Hematopoietic multipotent progenitor cell treated with erythropoietin and hydrocortisone succinate and interleukin-3 and kit ligand, for 4 days (in vitro differentiated cells): Measurements from ENCODE around the gene CNIH3.
A peak's percentile ranks its signal among the peaks of the same experiment; 100 is the strongest.
"Not testable (repeated sequence)": the region's sequence is repeated elsewhere in the genome, so short reads cannot be mapped to it uniquely, and the experiment has no call there.

ENCODE experiments used
- DNase-seq: peaks from one replicate; pipeline ENCODE4 v3.0.0-alpha.2; 2015

CNIH3 gene

DNA sequence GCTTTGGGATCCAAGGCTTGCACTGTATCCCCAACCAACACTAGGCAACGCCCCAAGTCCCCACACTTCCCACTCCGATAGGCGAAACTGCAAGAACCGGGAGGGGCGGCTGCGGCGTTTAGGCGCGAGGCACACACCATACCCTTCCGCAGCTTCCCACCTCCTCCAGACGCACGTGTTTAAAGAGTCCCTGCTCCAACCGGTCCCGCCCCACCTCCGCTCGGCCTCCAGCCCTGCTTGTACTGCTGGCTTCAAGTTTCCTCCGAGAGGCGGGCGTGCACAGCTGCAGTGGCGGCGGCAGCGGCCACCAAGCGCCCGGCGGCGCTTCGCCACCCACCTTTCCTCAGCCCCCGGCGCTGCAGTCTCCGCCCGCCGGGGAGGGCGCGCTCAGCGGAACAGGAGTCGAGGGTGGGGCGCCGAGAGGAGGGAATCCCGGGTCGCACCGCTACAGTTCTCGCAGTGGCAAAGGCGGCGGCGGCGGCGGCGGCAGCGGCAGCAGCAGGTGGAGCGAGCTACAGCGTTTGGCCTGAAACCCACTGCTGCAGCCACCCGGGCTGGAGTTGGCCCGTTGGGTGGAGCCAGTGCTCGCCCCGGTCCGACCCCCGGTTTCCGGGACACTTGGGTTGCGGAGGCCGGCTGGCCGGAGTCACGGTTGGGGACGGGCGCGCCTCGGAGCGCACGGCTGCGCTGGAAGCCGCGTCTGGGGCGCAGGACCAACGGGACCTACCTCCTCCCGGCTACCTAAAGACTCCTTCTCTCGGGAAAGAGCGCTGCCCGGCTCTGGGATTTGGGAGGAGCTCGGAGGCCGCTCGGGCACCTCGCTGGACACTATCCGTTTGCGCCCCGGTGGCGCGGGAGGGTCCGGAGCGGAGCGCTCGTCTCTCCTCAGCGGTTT, at the start of gene CNIH3:
Gene CNIH3 (plus strand): TSS at position 457 of the 895 bp plus-strand sequence. CDS start 858 bp downstream, outside the sequence.
- DNase-seq = peak; percentile 56

DNA sequence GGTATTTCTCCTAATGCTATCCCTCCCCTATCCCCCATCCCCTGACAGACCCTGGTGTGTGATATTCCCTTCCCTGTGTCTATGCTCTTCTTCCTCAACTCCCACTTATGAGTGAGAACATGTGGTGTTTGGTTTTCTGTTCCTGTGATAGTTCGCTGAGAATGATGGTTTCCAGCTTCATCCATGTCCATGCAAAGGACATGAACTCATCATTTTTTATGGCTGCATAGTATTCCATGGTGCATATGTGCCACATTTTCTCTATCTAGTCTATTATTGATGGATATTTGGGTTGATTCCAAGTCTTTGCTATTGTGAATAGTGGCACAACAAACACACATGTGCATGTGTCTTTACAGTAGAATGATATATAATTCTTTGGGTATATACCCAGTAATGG, 49.6 kb upstream of the CNIH3 start:
- not testable (repeated sequence) for DNase-seq

DNA sequence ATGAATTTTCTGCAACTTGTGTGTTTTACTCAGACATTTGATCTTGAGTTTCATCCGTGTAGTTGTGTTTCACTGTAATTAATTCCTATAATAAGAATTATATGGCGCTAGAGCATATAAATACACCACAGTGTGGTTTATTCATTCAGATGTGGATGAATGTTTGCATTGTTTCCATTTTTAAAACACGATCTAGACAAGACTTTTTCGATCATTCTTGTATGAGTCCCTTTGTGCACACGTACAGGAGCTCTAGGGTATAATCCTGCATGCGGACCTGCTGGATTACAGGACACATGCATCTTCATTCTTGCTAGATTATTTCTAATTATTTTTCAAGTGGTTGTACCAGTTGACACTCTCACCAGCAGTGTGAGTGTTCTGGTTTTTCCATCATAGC, 46.8 kb upstream of the CNIH3 start:
- DNase-seq = no peak

DNA sequence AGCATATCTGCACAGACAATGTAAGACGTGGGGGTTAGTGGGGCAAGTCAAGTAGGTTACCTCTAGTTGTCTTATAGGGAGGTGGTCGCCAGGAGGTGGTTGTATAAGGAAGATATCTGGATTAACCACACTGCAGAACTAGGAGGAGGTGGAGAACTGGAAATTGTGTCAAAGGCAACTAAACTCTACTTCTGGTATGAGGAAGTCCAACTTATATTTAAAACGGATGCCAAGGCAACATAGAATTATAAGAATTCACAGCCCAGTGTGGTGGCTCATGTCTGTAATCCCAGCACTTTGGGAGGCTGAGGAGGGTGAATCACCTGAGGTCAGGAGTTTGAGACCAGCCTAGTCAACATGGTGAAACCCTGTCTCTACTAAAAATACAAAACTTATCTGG, 44.1 kb upstream of the CNIH3 start:
- not testable (repeated sequence) for DNase-seq

DNA sequence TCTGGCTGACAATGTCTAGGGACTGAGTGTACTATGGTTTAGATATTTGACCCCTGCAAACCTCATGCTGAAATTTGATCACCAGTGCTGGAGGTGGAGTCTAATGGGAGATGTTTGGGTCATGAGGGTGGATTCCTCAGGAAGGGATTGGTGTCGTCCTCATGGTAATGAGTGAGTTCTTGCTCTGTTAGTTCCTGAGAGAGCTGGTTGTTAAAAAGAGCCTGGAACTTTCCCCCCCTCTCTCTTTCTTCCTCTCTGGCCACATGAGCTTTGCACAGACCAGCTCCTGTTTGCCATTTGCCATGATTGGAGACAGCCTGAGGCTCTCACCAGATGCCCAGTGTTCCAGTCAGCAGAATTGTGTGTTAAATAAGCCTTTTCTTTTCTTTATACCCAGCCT, 36.6 kb upstream of the CNIH3 start:
- DNase-seq = no peak

DNA sequence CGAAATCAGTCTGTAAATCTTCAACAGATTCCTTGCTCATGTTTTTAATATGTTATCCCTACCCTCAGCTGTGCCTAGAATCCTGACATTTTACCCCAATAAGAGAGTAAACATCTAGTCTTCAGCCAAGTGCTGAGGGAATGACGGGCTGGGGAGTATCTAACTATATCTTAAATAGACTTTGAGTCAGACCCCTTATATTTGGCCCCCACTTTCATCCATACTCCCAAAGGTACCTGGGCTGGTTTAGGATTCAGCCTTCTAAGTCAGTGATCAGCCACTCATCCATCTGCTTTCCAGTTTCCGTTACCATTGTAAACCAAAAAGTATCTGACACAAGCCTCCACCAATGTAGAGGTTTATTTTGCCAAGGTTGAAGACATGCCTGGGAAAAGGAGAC, 36.1 kb upstream of the CNIH3 start:
- no peak for DNase-seq

DNA sequence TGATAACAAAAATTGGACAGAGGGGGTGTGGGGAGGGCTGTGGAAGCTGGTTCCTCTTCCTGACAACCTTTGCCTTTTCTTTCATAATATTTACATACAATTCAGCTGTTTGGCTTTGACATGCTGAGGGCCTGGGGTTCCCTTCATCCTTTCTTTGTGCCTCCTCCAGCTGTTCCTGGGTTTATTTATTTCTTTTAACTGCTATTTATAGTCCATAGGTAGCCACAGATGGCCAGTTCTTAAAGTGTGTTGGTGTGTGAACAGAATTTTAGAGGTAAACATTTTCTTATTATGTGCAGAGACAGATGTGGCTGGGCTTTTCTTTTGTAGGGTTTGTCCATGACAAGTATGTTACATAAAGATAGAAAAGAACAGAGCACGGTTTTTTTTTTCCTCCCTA, 34.1 kb upstream of the CNIH3 start:
- no peak for DNase-seq

DNA sequence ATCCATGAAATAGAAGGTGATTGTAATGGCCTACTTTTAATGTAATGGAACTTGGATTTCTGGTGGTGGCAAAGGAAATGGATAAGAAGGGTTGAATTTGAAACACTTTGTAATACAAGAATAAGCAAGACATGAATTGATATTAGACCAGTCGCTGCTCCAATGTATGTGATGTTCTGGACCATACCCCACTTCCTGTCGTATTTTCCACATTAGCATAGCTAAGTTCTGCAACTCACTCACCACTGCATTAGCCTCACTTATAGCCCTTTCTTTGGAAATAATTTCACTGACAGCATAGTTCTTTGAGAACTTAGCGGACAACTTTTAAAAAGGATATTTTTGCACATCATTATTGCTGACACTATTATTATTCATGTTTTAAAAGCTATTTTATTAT, 32.3 kb upstream of the CNIH3 start:
- DNase-seq = no peak

DNA sequence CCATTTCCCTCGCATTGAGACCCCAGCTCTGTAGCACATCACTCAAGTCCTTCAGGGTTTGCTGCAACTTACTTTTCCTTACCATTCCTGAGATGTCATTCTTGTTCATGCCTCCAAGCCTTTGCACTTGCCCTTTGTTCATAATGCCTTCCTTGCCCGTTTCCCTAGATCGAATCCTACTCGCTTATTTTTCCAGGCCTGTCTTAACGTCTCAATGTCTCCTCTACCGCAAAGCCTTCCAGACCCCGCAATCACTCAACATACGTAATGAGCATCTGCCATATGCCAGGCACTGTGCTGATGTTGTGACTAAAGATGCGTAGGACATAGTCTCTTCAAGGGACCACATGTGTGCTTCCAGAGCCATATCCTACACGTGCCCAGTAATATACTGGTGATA, 31.1 kb upstream of the CNIH3 start:
- no peak for DNase-seq

DNA sequence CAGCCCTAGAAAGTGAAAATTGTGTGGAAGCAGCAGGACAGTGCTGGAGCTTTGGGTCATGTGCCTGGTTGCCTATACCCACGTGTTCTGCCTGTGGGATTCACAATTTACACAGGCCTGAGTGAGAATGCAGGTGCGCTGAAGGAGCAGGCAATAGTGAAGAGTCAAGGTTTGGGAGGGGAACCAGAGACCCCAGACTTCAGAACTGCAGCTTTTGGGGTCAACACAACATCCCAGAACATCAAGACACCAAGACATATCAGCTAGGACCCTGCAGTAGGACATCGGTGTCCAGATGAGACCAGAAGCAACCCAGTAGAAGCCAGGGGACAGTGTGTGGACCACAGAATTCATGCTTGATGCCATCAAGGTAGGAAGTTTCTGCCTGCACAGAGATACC, 29.1 kb upstream of the CNIH3 start:
- DNase-seq = no peak

DNA sequence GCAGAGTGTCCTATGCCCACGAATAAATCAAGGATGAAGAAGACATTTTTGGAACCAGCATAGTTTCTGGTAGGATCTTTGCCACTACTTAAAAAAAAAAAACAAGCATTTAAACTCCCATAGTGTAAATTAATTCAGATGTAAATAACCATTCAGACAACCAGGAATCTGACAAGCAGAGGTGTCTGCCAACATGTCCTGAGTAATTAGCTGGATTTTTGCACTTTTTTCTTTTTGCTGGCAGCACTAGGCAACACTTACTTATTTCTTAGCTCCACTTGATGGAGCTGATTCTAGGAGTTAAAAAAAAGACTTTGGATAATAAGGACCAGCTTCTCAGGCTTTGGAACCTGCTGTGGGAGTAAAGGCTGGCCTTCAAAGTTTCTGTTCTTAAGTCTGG, 27.6 kb upstream of the CNIH3 start:
- DNase-seq = no peak

DNA sequence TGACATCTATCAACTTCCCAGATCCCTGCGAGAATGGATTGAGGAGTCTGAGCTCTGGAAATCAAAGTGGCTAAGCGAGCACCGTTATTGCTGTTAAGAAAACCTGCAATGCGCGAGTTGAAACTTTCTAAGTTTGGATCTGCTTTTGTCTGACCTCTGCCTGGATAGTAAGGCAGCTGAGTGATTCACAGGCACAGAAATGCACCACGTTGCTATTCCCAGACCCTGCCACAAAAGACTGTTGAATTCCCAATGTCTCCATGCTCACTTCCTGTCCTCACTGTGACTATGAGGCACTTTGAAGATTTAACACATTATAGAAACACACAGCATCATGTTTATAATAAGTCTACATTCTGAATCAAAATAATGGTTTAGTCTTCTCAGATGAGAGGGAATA, 27.1 kb upstream of the CNIH3 start:
- DNase-seq = no peak

DNA sequence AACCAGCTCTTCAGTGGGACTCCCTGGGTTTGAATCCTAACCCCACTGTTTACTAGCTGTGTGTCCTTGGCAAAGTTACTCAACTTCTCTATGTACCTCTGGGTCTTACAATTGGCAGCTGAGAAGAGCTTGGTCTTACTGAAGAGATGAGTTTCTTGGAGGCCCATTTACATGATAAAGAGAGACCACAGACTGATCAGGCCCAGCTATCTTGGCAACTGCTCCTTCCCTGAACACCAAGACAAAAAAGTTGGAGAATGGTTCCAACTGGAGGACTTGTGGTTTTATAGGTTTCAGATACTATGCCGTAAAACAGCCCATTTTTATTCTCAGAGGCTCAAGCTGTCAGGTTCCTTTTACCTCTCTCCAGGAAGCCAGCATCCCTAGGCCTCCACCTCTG, 24.8 kb upstream of the CNIH3 start:
- no peak for DNase-seq

DNA sequence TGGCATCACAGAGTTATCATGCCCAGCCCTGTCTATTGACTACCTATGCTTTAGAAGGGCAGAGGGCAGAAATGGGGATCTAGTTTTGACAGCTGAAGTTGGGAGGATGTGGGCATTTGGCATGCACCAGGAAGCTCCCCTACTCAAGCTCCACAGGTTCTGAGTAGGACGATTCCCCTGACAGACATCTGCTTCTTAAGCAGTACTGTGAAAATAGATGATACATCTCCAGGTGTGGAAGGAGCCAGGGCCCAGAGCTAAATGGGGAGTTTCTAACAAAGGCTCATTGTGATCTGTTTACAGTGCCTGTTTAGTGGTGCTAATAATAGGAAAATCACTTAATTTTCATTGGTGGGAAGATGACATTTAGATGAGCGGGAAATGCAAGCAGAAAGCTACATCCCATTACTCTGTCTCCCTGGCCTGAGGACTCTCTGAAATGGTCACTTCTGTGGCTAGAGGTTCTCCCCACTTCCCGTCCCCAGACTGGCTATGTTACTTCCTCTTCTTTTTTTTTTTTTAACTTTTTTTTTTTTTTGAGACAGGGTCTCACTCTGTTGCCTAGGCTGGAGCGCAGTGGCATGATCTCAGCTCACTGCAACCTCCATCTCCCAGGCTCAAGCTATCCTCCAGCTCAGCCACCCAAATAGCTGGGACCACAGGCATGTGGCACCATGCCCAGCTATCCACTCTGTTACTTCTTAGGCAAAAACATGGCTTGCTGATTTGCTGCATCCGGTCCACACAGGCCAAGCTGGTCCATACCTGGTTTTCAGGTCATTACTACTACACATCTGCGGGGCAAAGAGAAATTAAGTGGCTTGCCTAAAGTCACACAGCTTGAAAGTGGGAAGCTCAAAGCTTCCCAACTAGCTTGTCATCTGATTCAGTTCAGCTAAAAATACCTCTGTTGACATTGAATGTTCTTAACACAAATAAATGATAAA, 23.2 kb upstream of the CNIH3 start:
- peak; percentile 57 for DNase-seq

DNA sequence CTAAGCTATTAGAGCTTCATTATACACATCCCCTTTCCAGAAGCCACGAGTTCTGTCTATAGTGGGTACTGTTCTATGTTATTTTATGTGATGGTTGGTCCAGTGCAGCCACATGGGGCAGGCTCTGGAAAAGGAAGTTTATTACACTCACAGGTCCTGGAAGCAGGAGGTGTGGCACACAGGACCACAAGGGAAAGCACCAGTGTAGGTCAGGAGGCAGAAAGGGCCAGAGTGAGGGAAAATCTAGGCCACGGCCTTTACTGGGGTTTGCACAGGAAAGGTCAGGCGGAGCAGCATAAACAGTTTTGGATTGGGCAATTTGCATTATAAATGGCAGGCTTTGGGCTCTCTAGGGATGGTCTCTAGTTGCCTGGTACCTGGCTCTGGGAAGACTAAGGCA, 21.8 kb upstream of the CNIH3 start:
- DNase-seq = no peak

DNA sequence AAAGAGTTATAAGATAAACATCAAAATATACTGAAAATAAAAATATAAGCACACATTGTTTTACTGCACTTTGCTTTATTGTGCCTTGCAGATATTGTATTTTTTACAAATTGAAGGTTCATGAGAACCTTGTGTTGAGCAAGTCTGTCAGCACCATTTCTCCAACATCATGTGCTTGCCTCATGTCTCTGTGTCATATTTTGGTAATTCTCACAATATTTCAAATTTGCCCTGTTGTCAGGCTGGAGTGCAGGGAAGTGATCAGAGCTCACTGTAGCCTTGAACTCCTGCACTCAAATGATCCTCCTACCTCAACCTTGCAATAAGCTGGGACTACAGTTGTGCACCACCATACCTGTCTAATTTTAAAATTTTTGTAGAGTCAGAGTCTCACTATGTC, 21.3 kb upstream of the CNIH3 start:
- DNase-seq = no peak

DNA sequence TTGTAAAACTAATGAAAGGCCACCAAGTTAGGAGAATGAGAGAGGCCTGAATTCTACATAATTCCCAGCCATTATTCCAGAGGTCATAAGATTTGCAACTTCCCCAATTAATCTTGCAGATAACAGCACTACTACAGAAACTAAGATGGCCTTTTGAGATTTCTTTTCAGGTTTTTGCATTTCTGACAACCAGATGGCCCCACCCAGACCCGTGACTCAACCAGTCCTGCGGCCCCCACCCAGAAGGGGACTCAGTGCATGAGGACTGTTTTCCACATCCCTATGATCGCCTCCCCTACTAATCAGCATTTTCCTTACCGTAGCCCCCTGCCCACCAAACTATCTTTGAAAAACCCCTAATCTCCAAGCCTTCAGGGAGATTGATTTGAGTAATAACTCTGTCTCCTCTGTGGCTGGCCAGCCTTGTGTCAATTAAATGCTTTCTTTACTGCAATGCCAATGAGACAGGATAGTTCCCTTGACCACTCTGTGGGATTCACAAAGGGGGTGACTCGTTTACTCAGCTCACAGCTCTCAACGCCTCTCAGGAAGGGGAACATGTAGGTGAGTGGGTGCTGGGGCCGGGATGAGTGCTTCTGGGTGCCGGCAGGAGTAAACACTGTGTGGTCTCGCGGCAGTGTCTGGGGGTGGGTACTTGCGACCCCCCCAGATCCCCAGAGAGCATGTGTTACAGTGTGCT, 10.5 kb upstream of the CNIH3 start:
- no peak for DNase-seq

DNA sequence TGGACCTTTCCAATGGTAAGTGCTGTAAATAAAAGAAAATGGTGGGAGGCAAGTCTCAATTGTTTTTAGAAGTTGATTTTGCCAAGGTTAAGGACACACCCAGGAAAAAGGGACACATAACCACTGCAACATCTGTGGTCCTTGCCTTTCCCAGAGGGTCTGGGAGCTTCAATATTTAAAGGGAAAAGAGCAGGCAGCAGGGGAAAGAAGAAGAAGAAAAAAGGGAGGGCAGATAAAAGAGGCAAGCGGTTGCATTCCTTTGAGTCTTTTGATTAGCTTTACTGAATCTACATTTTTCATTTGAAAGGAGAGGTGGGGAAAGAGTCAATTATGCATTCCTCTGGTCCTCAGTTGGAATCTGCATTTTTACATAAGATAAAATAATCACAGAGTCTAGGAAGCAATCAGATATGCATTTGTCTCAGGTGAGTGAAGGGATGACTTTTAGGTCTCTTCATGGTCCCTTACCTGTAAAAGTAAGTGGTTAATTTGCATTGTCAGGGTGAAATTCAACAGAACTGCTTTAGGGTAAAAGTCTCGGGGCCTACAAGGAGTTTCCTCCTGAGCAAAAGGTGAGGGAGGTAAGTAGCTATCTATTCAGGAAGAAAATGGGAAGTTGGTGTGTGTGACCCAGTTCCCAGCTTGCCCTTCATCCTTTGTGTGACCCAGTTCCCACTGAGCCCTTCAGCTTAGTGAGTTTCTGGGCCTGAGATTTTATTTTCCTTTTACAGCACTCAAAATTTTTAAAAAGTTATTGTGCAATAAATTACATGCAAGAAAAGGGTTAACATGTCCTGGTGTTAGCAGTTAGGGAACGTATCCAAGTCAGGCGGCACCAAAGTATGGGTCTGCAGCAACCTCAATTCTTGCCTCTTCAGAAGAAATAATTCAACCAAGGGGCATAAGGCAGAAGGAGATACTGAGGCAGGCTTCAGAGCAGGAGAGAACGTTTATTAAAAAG, 8.6 kb upstream of the CNIH3 start:
- DNase-seq = no peak

DNA sequence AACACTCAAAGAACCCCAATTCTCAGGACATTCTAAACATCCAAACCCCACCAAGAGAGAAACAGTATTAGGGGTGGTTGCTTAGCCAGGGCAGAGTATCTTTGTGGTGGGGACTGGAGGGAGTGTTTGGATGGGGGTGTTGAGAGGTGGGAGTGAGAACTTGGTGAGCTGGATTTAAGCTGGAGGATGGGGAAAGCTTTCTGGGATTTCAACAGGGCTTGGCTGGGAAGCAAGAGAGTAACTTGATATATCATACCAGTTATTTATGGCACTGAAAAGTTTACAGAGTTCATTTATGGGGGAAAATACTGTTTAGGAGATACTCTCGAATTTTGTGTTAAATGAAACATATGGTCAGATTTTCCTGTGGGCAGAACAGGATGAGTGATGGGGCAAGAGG, 6.8 kb upstream of the CNIH3 start:
- DNase-seq = no peak

DNA sequence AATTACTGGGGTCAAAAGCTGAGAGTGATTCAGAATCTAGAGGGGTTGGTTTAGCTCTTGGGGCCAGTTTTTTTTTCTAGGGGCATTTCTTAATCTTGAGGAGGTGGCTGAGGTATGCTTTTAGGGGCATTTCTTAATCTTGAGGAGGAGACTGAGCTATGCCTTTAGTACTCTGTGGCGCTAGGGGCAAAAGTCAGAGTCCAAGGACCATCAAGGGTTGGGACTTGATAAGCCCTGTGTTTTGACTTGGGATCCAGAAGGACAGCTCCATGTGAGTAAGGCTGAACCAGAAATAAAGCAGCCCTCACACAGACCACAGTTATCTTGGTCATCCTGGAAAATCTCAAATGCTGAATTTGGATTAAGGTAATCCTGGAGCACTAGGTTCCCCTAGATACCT, 3.9 kb upstream of the CNIH3 start:
- DNase-seq = no peak

DNA sequence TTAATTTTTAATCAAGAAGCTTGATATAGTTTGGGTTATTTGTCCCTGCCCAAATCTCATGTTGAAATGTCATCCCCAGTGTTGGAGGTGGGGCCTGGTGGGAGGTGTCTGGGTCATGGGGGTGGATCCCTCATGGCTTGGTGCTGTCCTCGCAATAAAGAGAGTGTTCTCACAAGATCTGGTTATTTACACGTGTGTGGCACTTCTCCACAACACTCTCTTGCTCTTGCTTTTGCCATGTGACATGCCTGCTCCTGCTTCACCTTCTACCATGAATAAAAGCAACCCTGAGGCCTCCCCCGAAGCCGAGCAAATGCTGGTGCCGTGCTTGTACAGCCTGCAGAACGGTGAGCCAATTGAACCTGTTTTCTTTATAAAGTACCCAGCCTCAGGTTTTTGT, 2.6 kb upstream of the CNIH3 start:
- DNase-seq = no peak
